ENCODE results near the gene STAT1. TPM values are rescaled to one million over a fixed set of nuclear protein-coding genes. Genes with fewer than 3 reads are reported as not detected.
"Not testable (repeated sequence)": the region's sequence is repeated elsewhere in the genome, so short reads cannot be mapped to it uniquely, and the experiment has no call there.

STAT1 gene
- polyA plus RNA-seq, 4 donors, result 56.6 to 153 (median 125) TPM

DNA sequence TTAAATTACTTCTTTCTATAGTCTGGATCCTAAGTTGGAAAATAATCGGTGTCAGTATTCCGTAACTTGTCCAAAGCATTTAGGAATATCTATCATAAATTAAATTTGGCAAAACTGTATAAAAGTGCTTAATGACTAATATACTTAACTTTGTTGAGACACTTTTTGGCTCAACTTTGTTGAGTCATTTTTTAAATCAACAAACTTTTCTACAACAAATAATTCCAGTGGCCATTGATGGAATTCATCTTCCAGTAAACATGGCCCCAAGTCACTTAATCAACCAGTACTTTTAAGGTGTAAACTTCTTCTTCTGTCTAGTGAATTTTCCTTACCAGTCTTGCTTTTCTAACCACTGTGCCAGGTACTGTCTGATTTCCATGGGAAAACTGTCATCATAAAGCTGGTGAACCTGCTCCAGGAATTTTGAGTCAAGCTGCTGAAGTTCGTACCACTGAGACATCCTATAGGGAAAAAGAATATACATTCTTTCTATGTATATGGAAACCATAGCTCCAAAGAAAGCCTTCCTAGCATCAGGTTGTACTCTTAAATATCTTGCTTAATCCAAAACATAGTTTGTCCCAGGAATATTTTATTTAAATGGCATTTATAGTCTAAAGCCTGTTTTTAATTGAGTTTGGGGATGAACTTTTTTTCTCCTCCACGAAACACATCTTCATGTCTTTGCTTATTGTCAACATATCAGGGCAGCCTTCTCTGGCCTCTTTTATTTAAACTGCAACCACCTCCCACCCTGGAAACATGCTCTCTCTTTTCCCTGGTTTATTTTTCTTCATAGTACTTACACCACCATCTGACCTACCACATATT, 4.2 kb downstream of the STAT1 start:
- no peak for DNase-seq (ENCODE audit: low read depth in 4 of 4, low spot score in 3 of 4)

DNA sequence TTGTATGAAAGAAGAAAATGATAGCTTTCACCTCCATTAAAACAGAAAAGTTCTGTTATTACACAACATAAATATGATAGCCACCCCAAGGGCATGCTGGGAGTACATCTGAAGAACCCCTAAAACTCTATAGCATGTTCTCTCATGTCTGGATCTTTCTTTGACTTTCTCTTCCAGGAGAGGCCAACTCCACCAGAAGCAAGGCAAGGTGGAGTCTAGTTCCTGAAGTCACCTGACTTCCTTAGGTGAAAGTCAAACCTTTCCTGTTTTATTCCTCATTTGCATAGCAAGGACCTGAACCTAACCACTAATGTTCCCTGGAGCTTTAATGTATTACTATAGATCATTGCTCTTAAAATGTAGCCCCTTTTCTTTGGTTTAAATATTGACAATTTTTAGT, 5.7 kb downstream of the STAT1 start:
- DNase-seq (ENCODE audit: low read depth in 4 of 4, low spot score in 3 of 4), result no peak

DNA sequence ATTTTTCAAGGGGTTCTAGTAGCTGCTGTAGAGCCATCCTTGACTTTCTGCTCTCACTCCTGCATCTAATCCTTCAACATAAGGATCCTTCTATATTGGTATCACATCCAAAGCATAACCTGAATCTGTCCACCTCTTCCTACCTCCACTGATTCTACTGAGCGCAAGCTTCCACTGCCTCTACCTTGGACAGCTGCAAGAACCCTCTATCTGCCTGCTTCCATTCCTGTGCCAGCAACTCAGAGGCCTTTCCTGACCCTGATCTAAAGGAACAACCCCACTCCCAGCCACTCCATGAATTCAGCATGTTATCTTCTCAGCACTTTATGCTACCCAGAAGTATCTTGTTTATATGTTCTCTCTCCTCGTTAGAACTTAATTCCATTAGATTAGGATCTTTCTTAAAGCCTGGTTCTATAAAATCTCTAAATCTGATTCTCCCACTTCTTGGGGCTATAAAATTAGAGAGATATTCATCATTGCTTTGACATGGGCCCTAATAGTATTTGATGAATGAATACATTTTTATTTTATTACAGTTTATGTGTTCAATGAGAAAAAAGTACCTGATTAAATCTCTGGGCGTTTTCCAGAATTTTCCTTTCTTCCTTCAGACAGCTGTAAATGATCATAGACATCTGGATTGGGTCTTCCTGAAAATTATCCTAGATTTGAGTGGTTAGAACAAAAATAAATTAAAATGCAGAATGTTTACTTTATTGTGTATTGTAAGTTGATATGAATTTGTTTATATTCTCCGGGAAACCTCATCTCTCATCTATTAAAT, 6.8 kb downstream of the STAT1 start:
- no peak for DNase-seq (ENCODE audit: low read depth in 4 of 4, low spot score in 3 of 4)

DNA sequence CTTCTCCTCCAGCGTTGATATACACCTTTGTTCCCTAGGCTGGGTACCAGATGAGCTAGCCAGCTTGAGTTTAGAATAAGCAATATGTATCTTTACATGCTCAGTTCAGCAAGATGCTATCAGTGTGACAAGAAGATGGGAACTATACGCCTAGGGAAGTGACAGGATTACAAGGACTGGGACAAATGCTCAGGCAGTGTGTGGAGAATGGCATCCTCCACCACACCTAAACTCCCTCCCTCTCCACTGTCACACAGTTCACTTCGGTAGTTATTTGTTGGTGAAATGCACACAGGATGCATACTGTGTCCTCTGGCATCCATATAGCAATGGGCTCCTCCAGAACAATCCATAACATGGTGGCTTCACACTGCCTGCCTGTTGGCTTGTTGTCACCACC, 7.7 kb downstream of the STAT1 start:
- no peak for DNase-seq (ENCODE audit: low read depth in 4 of 4, low spot score in 3 of 4)

DNA sequence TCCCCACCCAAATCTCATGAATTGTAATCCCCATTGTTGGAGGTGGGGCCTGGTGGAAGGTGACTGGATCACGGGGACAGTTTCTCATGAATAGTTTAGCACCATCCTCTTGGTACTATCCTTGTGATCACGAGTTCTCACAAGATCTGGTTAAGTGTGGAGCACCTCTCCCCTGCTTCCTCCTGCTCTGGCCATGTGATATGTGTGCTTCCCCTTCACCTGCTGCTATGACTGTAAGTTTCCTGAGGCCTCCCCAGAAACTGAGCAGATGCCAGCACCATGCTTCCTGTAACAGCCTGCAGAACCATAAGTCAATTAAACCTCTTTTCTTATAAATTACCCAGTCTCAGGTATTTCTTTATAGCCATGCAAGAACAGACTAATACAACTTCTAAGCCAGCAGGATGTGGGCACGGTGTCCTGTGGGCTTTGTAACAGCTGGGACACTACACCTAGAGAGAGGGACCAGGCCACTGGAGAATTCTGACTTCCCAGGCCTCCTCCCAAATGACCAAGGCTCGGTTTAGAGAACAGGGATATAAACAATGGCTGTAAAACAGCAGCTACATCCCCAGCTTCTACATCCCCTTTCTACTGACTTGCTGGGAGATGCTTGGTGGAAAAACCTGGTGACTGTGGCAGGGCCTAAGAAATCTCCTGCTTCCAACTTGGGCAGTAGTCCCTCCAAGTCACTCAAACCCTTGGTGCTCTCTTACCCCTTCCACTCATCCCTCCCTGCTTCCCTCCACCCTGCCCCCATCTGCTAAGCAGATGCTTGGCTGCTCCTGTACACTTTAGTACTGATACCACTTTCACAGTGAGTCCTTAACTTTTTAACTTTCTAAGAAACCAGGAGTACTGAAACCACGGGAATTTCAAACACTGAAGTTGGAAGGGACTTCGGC, 10.3 kb downstream of the STAT1 start:
- no peak for DNase-seq (ENCODE audit: low read depth in 4 of 4, low spot score in 3 of 4)

DNA sequence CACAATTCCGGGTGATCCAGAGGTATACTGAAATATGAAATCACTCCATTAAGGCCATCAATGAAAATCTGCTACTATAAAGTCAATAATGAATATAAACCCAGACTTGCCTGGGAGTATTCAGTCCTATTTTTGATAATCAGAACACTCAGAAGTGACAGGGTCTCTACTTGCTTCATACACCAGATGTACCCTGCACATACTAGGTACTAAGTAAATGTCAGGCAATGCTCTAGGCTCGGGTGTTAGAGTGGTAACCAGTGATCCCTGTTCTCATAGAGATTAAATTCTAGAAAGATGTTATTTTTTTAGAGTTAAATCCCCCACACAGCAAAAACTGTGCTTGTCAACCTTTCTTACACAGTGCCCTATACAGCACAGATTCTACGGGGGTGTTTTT, 12.3 kb downstream of the STAT1 start:
- no peak for DNase-seq (ENCODE audit: low read depth in 4 of 4, low spot score in 3 of 4)

DNA sequence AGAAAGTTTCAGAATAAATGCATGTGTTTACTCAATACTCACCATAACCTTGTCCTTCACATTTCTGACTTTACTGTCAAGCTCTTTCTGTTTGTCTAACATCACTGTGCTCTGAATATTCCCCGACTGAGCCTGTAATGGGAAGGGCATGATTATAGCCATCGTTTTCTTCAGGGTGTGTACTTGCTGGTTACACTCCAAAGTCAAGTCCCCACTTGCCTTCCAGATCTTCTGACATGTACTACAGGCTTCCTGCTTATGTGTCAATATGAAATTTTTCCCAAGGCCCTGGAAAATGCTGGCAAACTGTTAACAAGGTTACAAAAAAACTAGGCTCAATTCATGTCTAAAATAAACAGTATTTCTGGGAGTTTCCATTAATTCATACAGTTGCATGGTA, 12.9 kb downstream of the STAT1 start:
- DNase-seq (ENCODE audit: low read depth in 4 of 4, low spot score in 3 of 4), result no peak

DNA sequence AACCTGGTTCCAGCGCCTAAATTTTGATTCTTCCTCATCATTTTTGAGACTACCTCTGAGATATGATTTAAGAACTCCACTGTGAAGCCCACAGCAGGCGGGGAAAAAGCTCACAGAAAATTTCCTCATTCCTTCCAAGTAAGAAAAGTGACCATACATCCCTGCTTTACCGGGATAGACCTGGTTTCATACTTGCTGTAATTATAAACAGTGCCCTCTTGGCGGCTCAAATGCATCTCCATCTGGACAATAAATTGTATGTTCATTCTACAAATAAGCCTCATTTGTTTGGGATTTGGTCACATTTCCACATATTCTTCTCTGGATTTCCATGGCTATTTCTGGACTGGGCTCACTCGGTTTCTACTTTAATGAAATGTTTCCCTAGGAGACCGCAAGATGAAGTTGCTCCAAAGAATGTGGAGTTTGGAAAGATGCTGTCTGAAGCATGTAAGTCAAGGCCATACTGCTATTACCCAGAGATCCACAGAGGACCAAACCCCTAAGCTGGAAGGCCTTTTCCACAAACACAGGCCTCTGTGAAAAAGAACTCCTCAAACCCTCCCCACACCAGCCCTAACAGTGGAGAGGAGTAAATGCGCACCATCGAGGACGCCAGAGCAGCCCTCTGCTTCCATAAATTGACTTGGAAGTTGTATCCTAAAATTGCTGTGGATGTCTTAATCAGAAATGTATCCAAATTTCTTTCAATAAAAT, 13.9 kb downstream of the STAT1 start:
- no peak for DNase-seq (ENCODE audit: low read depth in 4 of 4, low spot score in 3 of 4)

DNA sequence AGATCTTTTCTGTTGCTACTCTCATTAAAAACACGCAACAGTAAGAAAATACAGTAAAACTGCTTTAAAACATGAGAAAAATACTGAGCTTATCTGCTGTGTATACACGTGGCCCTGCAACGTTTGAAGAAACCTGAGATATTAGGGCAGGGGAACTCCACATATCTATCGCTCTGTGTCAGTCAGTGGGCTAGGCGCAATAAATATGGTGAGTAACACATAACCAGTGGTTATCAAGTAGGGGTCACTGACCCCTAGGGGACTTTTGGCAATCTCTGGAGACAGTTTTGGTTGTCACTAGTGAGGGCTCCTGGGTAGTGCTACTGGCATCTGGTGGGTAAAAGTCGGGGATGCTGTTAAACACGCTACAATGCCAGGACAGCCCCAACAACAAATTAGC, 14.9 kb downstream of the STAT1 start:
- no peak for DNase-seq (ENCODE audit: low read depth in 4 of 4, low spot score in 3 of 4)

DNA sequence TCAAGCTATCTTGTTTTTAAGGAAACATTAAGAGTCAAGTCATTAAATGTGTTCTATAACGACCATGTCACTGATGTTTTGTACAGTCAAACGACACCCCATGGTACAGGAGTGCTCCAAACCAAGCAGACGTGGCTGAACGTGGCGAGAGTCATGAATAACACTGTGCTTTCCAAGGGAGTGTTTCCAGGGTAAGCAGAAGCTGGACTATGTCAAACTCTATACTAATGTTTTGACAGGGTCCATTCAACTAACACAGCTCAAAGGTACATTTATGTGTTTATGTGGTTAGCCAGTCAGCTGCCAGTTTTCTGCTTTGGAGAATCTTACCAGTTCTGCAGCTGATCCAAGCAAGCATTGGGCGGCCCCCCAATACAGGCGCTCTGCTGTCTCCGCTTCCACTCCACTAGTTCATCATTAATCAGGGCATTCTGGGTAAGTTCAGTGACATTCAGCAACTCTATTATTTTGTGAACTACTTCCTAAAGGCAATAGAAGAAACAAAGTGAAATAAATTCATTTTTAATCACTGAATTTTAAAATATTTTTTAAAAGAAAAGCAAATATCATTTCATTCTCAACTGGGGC, 16.4 kb downstream of the STAT1 start:
- DNase-seq (ENCODE audit: low read depth in 4 of 4, low spot score in 3 of 4), result no peak

DNA sequence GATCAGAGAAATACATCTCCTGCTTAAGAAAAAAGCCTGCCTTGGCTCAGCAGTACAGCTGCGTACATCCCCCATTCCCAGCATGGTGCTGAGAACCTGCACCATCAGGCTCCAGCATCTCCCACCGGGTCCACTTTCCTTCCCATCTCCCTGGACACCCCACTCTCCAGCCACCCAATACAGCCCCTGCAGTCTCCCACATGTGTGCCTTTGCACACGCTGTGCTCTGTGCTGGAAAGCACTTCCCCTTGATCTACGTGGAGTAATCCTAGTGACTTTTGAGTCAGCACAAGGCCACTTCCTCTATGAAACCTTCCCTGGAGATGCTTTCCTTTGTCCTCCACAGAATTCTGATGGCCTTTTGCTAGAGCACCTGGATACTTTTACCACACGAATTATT, 17.0 kb downstream of the STAT1 start:
- no peak for DNase-seq (ENCODE audit: low read depth in 4 of 4, low spot score in 3 of 4)

DNA sequence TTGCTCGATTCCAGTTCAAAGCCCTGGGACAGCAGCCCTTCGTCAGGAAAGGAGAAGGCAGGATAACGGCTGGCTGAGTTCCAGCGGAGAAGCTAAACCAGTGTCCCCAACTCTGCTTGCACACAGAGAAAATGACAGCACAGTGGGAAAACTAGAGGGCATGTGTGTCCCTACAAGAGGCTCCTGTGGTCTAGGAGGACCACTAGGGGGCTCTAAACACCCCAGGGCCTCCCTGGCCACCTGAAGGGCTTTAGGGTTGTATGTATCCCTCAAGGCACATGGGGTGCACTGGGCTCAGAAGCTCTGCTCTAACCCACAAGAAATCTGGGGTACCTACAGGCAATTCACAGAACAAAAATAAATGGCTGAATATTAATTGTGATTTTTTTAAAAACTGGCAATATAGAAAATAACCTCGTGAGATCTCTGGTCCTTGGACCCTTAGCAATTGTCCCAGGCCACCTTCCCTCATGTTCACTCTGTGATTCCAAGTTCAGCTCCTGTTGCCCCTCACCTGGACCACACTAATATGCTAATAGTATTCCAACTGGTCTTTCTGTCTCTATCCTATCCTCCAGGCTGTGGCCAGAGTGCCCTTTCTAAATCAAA, 17.5 kb downstream of the STAT1 start:
- no peak for DNase-seq (ENCODE audit: low read depth in 4 of 4, low spot score in 3 of 4)

DNA sequence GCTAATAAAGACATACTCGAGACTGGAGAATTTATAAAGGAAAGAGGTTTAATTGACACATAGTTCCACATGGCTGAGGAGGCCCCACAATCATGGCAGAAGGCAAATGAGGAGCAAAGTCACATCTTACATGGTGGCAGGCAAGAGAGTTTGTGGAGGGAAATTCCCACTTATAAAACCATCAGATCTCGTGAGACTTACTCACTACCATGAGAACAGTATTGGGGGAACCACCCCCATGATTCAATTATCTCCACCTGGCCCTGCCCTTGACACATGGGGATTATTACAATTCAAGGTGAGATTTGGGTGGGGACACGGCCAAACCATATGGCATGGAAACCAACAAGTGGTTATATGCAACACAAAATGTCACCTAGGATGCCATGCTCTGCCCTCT, 18.7 kb downstream of the STAT1 start:
- DNase-seq (ENCODE audit: low read depth in 4 of 4, low spot score in 3 of 4), result not testable (repeated sequence)

DNA sequence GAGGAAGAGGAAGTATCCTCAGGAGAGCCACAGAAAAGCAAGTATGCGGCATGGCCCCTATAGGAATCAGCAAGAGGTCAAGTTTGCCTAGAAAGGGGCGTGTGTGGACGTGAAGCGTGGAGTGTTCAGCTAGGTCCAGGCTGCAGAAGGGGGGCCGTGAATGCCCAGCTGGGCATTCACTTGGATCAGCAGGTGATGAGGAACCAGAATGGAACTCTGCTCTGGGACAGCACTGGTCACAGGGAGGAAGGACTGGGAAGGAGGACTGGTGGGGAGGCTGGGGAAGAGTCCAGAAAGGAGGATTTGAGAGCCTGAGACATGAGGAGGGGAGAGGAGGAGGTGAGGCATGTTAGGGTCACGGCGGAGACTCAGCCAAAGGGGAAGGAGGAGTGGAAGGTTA, 19.8 kb downstream of the STAT1 start:
- DNase-seq (ENCODE audit: low read depth in 4 of 4, low spot score in 3 of 4), result no peak

DNA sequence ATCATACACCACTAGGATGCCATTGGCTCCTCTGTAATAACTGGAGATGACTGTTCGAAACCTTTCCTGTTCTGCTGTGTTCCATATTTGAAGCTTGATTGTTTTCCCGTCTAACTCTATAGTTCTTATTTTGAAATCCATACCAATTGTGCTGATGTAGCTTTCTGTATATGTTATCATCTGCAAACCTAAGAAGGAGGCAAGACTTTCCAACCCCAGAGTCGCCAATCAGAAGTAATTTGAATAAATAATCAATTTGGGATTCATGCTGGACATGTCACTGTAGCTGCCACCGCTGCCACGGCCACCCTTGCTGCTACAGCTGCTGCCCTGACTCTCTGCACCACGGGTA, 20.7 kb downstream of the STAT1 start:
- no peak for DNase-seq (ENCODE audit: low read depth in 4 of 4, low spot score in 3 of 4)

DNA sequence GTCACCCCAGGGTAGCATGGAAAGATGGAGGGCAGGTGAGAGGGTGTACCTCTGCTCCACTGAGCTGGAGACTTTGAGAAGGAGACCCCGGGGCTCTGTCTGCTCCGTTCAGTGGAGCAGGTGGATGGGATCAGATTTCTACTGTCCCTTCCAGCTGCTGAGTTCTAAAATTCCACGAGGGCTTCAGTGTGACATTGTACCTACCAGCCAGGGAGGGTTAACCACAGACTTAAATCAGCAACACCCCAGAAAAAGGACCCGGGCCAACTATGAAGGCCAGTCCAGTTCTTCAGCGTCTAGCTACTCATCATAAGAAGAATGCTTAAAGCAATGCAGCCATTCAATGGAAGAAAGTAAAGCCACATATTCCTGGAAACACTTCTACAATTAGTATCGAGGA, 23.8 kb downstream of the STAT1 start:
- no peak for DNase-seq (ENCODE audit: low read depth in 4 of 4, low spot score in 3 of 4)

DNA sequence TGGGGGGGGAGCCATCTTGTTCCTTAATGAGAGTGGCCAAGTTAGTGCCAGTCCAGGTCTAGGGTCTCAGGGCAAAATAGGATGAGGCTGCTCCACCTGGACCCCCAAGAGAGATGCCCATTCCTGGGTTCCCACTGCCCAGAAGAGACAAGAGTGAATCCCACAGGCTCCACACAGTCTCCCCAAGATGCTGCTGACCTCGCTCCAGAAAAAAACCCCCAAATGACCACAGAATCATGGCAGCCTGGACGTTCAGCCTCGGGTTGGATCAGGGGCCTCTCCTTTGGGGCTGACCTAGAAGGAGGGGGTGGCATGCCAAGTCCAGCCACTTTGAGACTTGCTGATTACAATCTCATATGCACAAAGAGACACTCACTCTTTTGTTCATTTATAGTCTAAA, 25.1 kb downstream of the STAT1 start:
- no peak for DNase-seq (ENCODE audit: low read depth in 4 of 4, low spot score in 3 of 4)

DNA sequence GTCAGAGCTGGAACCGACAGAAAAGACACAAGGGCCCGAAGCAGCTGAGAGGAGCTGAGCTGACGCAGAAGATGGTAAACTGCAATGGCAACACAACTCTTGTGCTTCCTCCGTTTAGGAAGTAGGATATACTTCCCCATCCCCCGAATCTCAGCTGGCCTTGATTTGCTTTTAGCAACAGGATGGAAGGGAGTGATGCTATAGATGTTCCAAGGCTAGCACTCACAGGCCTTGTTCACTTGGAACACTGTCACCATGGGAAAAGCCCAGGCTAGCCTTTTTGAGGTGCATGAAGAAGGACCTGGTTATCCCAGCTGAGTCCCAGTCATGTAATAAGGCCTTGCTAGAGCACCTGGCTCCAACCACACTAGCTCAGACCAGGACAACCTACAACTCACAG, 26.0 kb downstream of the STAT1 start:
- DNase-seq (ENCODE audit: low read depth in 4 of 4, low spot score in 3 of 4), result no peak

DNA sequence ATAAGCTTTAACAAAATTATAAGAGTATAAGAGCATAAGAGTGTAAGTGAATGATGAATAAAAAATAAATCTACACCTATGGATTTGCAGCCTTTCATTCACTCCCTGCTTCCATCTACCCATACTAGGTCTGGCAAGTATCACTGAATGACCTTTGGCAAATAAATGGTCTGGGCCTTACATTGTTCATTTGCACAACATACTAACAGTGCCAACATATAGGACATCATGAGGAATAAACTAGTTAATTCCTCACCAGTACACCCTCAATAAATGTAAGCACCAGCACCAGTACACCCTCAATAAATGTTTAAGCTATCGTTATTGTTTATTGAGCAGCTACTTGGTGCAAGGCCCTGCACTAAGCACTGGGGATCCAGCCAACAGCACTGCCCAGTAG, 26.9 kb downstream of the STAT1 start:
- no peak for DNase-seq (ENCODE audit: low read depth in 4 of 4, low spot score in 3 of 4)

Measured in left renal pelvis (tissue), 4 donors.